ENCODE measurements around the gene HK1.

DNA sequence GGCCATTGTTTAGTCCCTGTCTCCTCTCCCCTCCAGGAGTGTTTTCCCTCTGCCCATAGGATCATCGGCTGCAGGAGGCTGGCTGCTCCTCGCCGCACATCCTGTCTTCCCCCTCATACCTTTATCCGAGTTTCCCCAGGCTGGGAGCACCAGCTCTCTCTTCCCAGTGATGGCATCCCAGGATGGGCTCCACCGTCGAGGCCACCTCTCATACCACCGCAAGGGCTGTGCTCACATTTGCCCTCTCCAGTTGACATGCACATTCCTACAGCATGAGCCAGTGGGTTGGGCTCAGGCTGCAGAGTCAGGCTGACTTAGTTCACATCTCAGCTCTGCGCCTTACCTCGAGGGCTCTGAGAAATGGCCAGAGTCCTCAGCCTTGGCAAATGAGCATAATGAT, 46.0 kb upstream of the HK1 start:
- TF ChIP-seq CTCF (IDR thresholded peaks at IDR 0.05; ENCODE audit: low read depth, low read length, missing input control) (no peak), EGR1 (IDR thresholded peaks at IDR 0.05; ENCODE audit: low read depth in 2 of 2) (no peak), YY1 (IDR thresholded peaks at IDR 0.05) (no peak), ZBTB33 (IDR thresholded peaks at IDR 0.05) (no peak), RXRA (IDR thresholded peaks at IDR 0.05) (no peak), RAD21 (IDR thresholded peaks at IDR 0.05) (no peak), REST (IDR thresholded peaks at IDR 0.05) (no peak), TAF1 (conservative IDR thresholded peaks at IDR 0.05) (no peak)
- TF ChIP-seq, protein P1, sequence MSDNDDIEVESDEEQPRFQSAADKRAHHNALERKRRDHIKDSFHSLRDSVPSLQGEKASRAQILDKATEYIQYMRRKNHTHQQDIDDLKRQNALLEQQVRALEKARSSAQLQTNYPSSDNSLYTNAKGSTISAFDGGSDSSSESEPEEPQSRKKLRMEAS (IDR thresholded peaks at IDR 0.05): no peak

Data from liver (tissue), 3 donors.